GM23248 (cell line): ENCODE measurements around the gene PIP4K2A.

Experiments
- EZH2 ChIP-seq: fragments of 200-600 bp; sonication (generic); IDR thresholded peaks from 2 replicates; pipeline ENCODE4 v1.6.1; 2018; ENCODE audit warnings: antibody characterized with exemption, mild to moderate bottlenecking; ENCODE audit not compliant: insufficient read depth, poor library complexity, severe bottlenecking
- EZH2phosphoT487 ChIP-seq: fragments of 200-600 bp; sonication (generic); IDR thresholded peaks from 2 replicates; pipeline ENCODE4 v1.6.1; 2018; ENCODE audit warnings: antibody characterized with exemption, moderate library complexity, mild to moderate bottlenecking, low read depth; ENCODE audit not compliant: insufficient read depth

DNA sequence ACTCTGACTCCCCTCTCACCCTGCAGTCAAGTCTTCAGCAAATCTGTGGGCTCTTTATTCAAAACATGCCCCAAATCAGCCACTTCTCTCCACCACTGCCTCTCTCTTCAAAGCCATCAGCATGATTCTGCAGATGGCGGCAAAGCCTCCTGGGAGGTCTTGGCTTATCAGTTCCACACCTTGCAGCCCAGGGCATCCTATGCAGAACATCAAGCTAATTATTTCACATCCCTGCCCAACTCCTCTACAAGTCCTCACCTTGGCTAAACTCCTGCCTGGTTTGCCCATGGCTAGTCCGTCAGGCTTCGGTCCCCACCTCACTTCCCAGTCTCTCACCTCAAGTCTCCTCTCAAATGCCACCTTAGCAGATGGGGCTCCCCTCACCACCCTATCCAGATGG, 70.2 kb downstream of the PIP4K2A start:
- TF ChIP-seq EZH2 (no peak), EZH2phosphoT487 (no peak)
